Right renal pelvis (tissue), 4 donors: Measurements from ENCODE around the gene PHF21A. TPM values are rescaled to one million over a fixed set of nuclear protein-coding genes. Genes with fewer than 3 reads are reported as not detected.
A peak's percentile ranks its signal among the peaks of the same experiment; 100 is the strongest.

Experiments
- DNase-seq, 4 donors: peaks; one replicate each; pipeline ENCODE4 v3.0.0-alpha.2; 2013; ENCODE audit warnings: low read depth in 4 of 4, low spot score in 3 of 4, missing footprints in 1 of 4
- polyA plus RNA-seq, 4 donors: library from polyadenylated mRNA; unstranded; fragments of 120-200 nt; gene quantifications; one replicate each; pipeline ENCODE4 v1.2.1, GENCODE V29; 2013; ENCODE audit not compliant: insufficient read length in 4 of 4

PHF21A gene
- polyA plus RNA-seq, 4 donors: 41.5 to 52.2 (median 49.9) TPM

GRCh38 chr11:45926536-45927331 is 194.5 kb downstream of the PHF21A start:
- no peak for DNase-seq

GRCh38 chr11:45926001-45926401 is 195.3 kb downstream of the PHF21A start:
- no peak for DNase-seq

- DNase-seq: no peak
These were observed 195.7 kb downstream of the PHF21A start for GRCh38 chr11:45925550-45925949.

- DNase-seq: no peak
These were observed 196.3 kb downstream of the PHF21A start for GRCh38 chr11:45924927-45925326.

GRCh38 chr11:45924036-45924915 is 197.0 kb downstream of the PHF21A start:
- no peak for DNase-seq

GRCh38 chr11:45922425-45923082 is 198.7 kb downstream of the PHF21A start, which contains the start of gene LARGE2:
Gene LARGE2, plus strand, starts transcription at chr11:45922656. Its CDS starts 227 bp downstream, at chr11:45922883.
- DNase-seq: no peak

- DNase-seq: no peak
These were observed 199.5 kb downstream of the PHF21A start for GRCh38 chr11:45921561-45922424.

- no peak for DNase-seq
These were observed 200.4 kb downstream of the PHF21A start for GRCh38 chr11:45920531-45921477.

- no peak for DNase-seq
These were observed 201.3 kb downstream of the PHF21A start for GRCh38 chr11:45919806-45920530.

- no peak for DNase-seq
These were observed 202.1 kb downstream of the PHF21A start for GRCh38 chr11:45918962-45919675.

- DNase-seq: no peak
These were observed 202.8 kb downstream of the PHF21A start for GRCh38 chr11:45918331-45918941.

GRCh38 chr11:45917623-45918330 is 203.5 kb downstream of the PHF21A start, which contains the start of gene PEX16:
Gene PEX16, minus strand, starts transcription at chr11:45917877. Its CDS starts 66 bp downstream, at chr11:45917811.
- DNase-seq: peak; percentile 91 to 94 (median 93)

- DNase-seq: no peak
These were observed 204.0 kb downstream of the PHF21A start for GRCh38 chr11:45917286-45917622.

GRCh38 chr11:45915446-45915845 is 205.8 kb downstream of the PHF21A start:
- DNase-seq: no peak

- no peak for DNase-seq
These were observed 207.2 kb downstream of the PHF21A start for GRCh38 chr11:45913942-45914635.

- no peak for DNase-seq
These were observed 207.7 kb downstream of the PHF21A start for GRCh38 chr11:45913514-45913913.
